Spleen (tissue), 7 donors: ENCODE results near the gene CDKN1A.

Source experiments
- CTCF ChIP-seq, 11 experiments: fragments of 200-600 bp in 7 of 11; fragments of 450-650 bp in 4 of 11; sonication (generic) in 4 of 11; IDR thresholded peaks in 8 of 11; conservative IDR thresholded peaks in 3 of 11; 1 replicate in 7 of 11; 2 replicates in 4 of 11; pipeline versions ENCODE4 v1.4.0 to v1.8.0; 2016 to 2021; ENCODE audit warnings: antibody characterized with exemption in 11 of 11, inconsistent platforms in 4 of 11, mild to moderate bottlenecking in 1 of 11
- POLR2A ChIP-seq, 3 donors: fragments of 450-650 bp; IDR thresholded peaks; one replicate each; pipeline ENCODE4 v1.5.1; 2017; ENCODE audit warnings: antibody characterized with exemption in 3 of 3, mild to moderate bottlenecking in 1 of 3
- POLR2AphosphoS5 ChIP-seq, 3 donors: sonication (generic); formaldehyde crosslinking; IDR thresholded peaks; one replicate each; pipeline ENCODE4 v1.5.1; 2017; ENCODE audit warnings: antibody characterized with exemption in 3 of 3
- donor health status: DM: no; HTN: no; CAD: no; lungs with moderate emphysema.
- donor health status: DM: no; HTN: no; CAD: no.
- donor health status: DM: no; HTN: no; CAD: no.

GRCh38 chr6:36631326-36632011 lies 47.0 kb upstream of the CDKN1A start:
- TF ChIP-seq CTCF (IDR thresholded peaks at IDR 0.05 in 8 of 11, conservative IDR thresholded peaks at IDR 0.05 in 3 of 11), result no peak
- TF ChIP-seq POLR2AphosphoS5 (IDR thresholded peaks at IDR 0.05), result no peak
- TF ChIP-seq POLR2A (IDR thresholded peaks at IDR 0.05), result no peak
